ENCODE data around the gene SLC5A5.

DNA sequence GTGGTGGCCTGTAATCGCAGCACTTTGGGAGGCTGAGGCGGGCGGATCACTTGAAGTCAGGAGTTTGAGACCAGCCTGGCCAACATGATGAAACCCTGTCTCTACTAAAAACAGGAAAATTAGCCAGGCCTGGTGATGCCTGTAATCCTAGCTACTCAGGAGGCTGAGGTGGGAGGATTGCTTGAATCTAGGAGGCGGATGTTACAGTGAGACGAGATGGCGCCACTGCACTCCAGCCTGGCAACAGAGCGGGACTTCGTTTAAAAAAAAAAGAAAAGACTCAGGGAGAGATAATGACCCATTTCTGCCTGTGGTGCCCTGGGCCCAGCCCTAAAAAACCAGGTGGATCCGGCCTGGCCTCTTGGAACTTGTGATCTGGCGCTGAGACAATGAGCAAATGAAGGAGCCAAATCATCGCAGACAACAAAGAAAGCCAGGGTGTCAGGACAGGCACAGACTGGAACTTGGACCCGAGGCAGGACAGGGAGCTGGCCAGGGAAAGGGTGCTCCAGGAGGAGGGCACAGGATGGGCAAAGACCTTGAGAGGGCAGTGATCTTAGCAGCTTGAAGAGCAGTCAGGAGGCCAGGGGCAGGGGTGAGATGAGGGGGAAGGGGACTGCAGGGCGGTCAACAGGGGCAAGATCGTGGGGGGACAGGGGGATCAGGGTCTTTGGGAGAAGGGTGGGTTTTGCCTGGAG is 23.0 kb upstream of the SLC5A5 start:
- TF ChIP-seq, protein P1, sequence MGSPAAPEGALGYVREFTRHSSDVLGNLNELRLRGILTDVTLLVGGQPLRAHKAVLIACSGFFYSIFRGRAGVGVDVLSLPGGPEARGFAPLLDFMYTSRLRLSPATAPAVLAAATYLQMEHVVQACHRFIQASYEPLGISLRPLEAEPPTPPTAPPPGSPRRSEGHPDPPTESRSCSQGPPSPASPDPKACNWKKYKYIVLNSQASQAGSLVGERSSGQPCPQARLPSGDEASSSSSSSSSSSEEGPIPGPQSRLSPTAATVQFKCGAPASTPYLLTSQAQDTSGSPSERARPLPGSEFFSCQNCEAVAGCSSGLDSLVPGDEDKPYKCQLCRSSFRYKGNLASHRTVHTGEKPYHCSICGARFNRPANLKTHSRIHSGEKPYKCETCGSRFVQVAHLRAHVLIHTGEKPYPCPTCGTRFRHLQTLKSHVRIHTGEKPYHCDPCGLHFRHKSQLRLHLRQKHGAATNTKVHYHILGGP (tag by site-specific recombination; IDR thresholded peaks at IDR 0.05), result no peak
- TF ChIP-seq ZNF561 (tag by site-specific recombination; IDR thresholded peaks at IDR 0.05; ENCODE audit: borderline replicate concordance) (no peak), SCRT2 (tag by site-specific recombination; IDR thresholded peaks at IDR 0.05) (no peak), ZNF138 (tag by site-specific recombination; IDR thresholded peaks at IDR 0.05; ENCODE audit: borderline replicate concordance) (no peak), ZNF132 (tag by site-specific recombination; IDR thresholded peaks at IDR 0.05; ENCODE audit: borderline replicate concordance) (no peak)
- TF ChIP-seq, protein P2, sequence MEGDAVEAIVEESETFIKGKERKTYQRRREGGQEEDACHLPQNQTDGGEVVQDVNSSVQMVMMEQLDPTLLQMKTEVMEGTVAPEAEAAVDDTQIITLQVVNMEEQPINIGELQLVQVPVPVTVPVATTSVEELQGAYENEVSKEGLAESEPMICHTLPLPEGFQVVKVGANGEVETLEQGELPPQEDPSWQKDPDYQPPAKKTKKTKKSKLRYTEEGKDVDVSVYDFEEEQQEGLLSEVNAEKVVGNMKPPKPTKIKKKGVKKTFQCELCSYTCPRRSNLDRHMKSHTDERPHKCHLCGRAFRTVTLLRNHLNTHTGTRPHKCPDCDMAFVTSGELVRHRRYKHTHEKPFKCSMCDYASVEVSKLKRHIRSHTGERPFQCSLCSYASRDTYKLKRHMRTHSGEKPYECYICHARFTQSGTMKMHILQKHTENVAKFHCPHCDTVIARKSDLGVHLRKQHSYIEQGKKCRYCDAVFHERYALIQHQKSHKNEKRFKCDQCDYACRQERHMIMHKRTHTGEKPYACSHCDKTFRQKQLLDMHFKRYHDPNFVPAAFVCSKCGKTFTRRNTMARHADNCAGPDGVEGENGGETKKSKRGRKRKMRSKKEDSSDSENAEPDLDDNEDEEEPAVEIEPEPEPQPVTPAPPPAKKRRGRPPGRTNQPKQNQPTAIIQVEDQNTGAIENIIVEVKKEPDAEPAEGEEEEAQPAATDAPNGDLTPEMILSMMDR (tag by site-specific recombination; IDR thresholded peaks at IDR 0.05), result no peak
